Hepatocyte (in vitro differentiated cells): ENCODE data around the gene HOXA11. TPM values are rescaled to one million over a fixed set of nuclear protein-coding genes. Genes with fewer than 3 reads are reported as not detected.

ENCODE experiments used
- DNase-seq: peaks from one replicate; pipeline ENCODE4 v3.0.0-alpha.2; 2016; ENCODE audit warnings: low spot score
- H2AFZ ChIP-seq: fragments of 200-600 bp; sonication (generic); 2 replicates; pipeline ENCODE4 v1.6.0; 2016; ENCODE audit warnings: antibody characterized with exemption, mild to moderate bottlenecking
- H3K27ac ChIP-seq: fragments of 200-600 bp; sonication (generic); 2 replicates; pipeline ENCODE4 v1.5.1; 2016; ENCODE audit warnings: mild to moderate bottlenecking
- H3K27me3 ChIP-seq: fragments of 200-600 bp; sonication (generic); 2 replicates; pipeline ENCODE4 v1.6.1; 2016
- H3K36me3 ChIP-seq: fragments of 200-600 bp; sonication (generic); replicated peaks from 2 replicates; pipeline ENCODE4 v1.5.1; 2016; ENCODE audit warnings: low read depth; ENCODE audit not compliant: insufficient read depth
- H3K4me1 ChIP-seq: fragments of 200-600 bp; sonication (generic); 2 replicates; pipeline ENCODE4 v1.5.1; 2016; ENCODE audit warnings: mild to moderate bottlenecking, moderate library complexity; ENCODE audit not compliant: insufficient read depth
- H3K4me2 ChIP-seq: fragments of 200-600 bp; sonication (generic); 2 replicates; pipeline ENCODE4 v1.6.0; 2016
- H3K4me3 ChIP-seq: fragments of 200-600 bp; sonication (generic); 2 replicates; pipeline ENCODE4 v1.5.1; 2016; ENCODE audit warnings: mild to moderate bottlenecking
- H3K79me2 ChIP-seq: fragments of 200-600 bp; sonication (generic); 2 replicates; pipeline ENCODE4 v1.6.0; 2017; ENCODE audit warnings: mild to moderate bottlenecking
- H3K9me2 ChIP-seq: fragments of 200-600 bp; sonication (generic); replicated peaks from 2 replicates; pipeline ENCODE4 v1.6.0; 2017; ENCODE audit warnings: mild to moderate bottlenecking; ENCODE audit not compliant: insufficient read depth
- H3K9me3 ChIP-seq: fragments of 200-600 bp; sonication (generic); 2 replicates; pipeline ENCODE4 v1.5.1; 2016; ENCODE audit warnings: low read depth, mild to moderate bottlenecking
- H4K20me1 ChIP-seq: fragments of 200-600 bp; sonication (generic); 2 replicates; pipeline ENCODE4 v1.6.0; 2016; ENCODE audit warnings: mild to moderate bottlenecking; ENCODE audit not compliant: insufficient read depth, poor library complexity, severe bottlenecking
- CTCF ChIP-seq: fragments of 200-600 bp; sonication (generic); IDR thresholded peaks from 2 replicates; pipeline ENCODE4 v1.5.1; 2016; ENCODE audit warnings: antibody characterized with exemption, mild to moderate bottlenecking; ENCODE audit not compliant: poor library complexity
- EZH2 ChIP-seq: fragments of 200-600 bp; sonication (generic); IDR thresholded peaks from 2 replicates; pipeline ENCODE4 v1.6.1; 2016; ENCODE audit warnings: antibody characterized with exemption, mild to moderate bottlenecking, borderline replicate concordance
- EZH2phosphoT487 ChIP-seq: fragments of 200-600 bp; sonication (generic); IDR thresholded peaks from one replicate; pipeline ENCODE4 v1.6.1; 2018; ENCODE audit warnings: antibody characterized with exemption, mild to moderate bottlenecking, low read depth, moderate library complexity; ENCODE audit not compliant: unreplicated experiment, severe bottlenecking
- WGBS: methylation state at CpG from one replicate; pipeline ENCODE4 v1.1.6; 2016; ENCODE audit warnings: low lambda C conversion rate; ENCODE audit errors: missing lambda C conversion rate; 5-methylcytosine and 5-hydroxymethylcytosine counted together
- polyA plus RNA-seq: library from polyadenylated mRNA; unstranded; fragments of >200 nt; fragmentation: Nextera tagmentation; extraction: Ambion mirVana; gene quantifications from 2 replicates; pipeline ENCODE4 v1.2.1, GENCODE V29; 2016
- total RNA-seq: library from RNA; depleted of rRNA; stranded (reverse); fragments of >200 nt; gene quantifications from 2 replicates; pipeline ENCODE4 v1.2.3, GENCODE V29; 2014

HOXA11 gene
- total and polyA plus RNA-seq, 2 experiments from 2014 or later, result 6.4 to 7.6 TPM

DNA sequence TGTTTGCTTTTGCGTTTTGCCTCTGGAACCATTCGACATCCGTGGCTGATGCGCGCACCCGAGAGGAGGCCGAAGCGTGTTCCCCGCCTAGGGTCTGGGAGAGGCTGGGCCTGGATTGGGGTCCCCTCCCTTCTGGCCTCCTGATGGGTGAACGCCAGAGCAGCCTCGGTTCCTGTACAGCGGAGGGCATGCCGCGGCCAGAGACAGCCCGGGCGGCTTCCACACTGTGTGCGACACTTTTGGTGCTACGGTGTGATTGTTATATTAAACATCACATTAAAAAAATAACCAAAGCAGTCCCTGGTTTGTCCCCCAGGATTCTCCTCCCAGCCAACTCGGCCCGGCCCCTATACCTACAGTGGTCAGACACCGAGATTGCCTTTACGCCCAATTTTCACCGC lies 24.9 kb downstream of the HOXA11 start:
- Histone ChIP-seq H3K4me1 (peaks cover 14% of the 10 kb centered on the region), H3K27me3 (peaks cover 92% of the 10 kb centered on the region), H3K4me2 (peak overlapping the region; percentile 96), H3K9me2 (no peaks in the 10 kb centered on the region), H2AFZ (peak overlapping the region; percentile 78), H3K27ac (no peak overlapping the region), H3K9me3 (no peaks in the 10 kb centered on the region), H3K79me2 (peaks cover 28% of the 10 kb centered on the region), H3K36me3 (no peaks in the 10 kb centered on the region), H3K4me3 (peak overlapping the region; percentile 34), H4K20me1 (no peaks in the 10 kb centered on the region)
- peak; percentile 18 for DNase-seq
- WGBS, result 59% methylated on average over 23 of the region's 23 CpGs
- TF ChIP-seq EZH2phosphoT487, result no peak
- no peak for TF ChIP-seq EZH2
- no peak for TF ChIP-seq CTCF

DNA sequence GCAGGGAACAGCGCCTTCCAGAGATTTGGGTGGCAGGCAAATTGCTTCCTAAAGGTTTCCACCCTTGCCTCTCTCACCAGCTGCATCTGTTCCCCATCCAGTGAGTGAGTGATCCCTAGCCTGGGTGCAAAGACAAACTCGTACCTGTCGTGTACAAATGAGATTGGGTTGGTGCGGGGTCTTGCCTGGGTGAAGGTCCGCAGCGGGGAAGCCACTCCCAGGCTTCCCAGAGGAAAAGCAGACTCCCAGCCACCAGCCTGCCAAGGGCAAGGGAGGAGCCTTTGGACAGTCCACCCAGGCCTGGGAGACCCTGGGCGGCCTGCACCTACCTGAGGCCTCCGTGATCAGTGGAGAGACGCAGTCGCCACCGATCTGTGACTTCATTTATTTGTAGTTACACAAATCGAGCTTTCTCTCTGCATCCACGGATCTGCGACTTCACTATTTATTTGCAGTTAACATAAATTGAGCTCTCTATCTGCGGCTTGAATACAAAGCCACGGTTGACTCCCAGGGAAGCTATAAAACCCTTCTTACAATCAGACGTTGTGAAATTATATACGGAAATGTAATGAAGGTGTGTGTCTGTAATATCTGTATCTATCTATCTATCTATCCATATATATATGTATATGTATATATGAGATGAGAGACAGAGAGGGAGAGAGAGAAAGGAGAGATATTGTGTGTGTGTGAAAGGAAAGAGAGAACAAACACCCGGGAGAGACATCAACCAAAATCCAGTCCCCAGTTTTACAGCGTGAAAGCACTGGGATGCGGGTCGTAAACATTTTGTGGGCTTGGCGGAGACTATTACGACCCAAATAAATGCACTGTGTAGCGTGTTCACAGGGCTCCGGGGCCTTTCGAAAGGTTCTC lies 25.5 kb downstream of the HOXA11 start:
- Histone ChIP-seq H3K9me3 (no peaks in the 10 kb centered on the region), H3K27me3 (peaks cover 92% of the 10 kb centered on the region), H3K36me3 (no peaks in the 10 kb centered on the region), H4K20me1 (no peaks in the 10 kb centered on the region), H3K27ac (no peak overlapping the region), H2AFZ (no peak overlapping the region), H3K79me2 (peaks cover 22% of the 10 kb centered on the region), H3K4me2 (peak overlapping the region; percentile 96), H3K4me3 (no peak overlapping the region), H3K4me1 (peaks cover 19% of the 10 kb centered on the region), H3K9me2 (no peaks in the 10 kb centered on the region)
- 61% methylated on average over 27 of the region's 27 CpGs for WGBS
- no peak for DNase-seq
- TF ChIP-seq EZH2, result no peak

- Histone ChIP-seq H3K36me3 (no peaks in the 10 kb centered on the region), H3K79me2 (peaks cover 13% of the 10 kb centered on the region), H3K9me3 (no peaks in the 10 kb centered on the region), H3K27me3 (peaks cover 92% of the 10 kb centered on the region), H3K4me2 (no peak overlapping the region), H2AFZ (no peak overlapping the region), H3K27ac (no peak overlapping the region), H3K4me3 (no peak overlapping the region), H3K4me1 (peaks cover 19% of the 10 kb centered on the region), H4K20me1 (no peaks in the 10 kb centered on the region), H3K9me2 (no peaks in the 10 kb centered on the region)
- peak; percentile 29 for TF ChIP-seq EZH2
- peak; percentile 80 for TF ChIP-seq EZH2phosphoT487
- TF ChIP-seq CTCF, result no peak
- no peak for DNase-seq
- 48% methylated on average over 35 of the region's 35 CpGs for WGBS
These were observed 26.4 kb downstream of the HOXA11 start for GRCh38 chr7:27158436-27159265.
